IMR-90 (cell line): ENCODE results near the gene TXNL4A. TPM values are rescaled to one million over a fixed set of nuclear protein-coding genes. Genes with fewer than 3 reads are reported as not detected.

ENCODE experiments used
- ATAC-seq: fragments of 200-7000 bp; cut with Tn5 transposase; 2 replicates; pipeline ENCODE4 v1.9.1; 2020; ENCODE audit warnings: low read depth, mild to moderate bottlenecking, moderate library complexity
- BruUV-seq: library from RNA; stranded (reverse); fragments of 400-500 nt; replicated peaks from 2 replicates; lab custom pipeline; 2021; lab: Mats Ljungman, UMichigan
- CTCF ChIA-PET: fragments of 300-600 bp; formaldehyde crosslinking; extraction: SDS; loops from one replicate; lab custom pipeline; 2021; ENCODE audit warnings: antibody characterized with exemption; lab: Yijun Ruan, JAX
- POLR2A ChIA-PET: fragments of 300-600 bp; sonication (Branson Sonifier 250); formaldehyde crosslinking; loops from one replicate; lab custom pipeline; 2022; ENCODE audit warnings: antibody characterized with exemption; ENCODE audit not compliant: unreplicated experiment; lab: Charles Lee
- DNase-seq: peaks from one replicate; pipeline ENCODE4 v3.0.0; 2013
- H2AFZ ChIP-seq: replicated peaks from 2 replicates; pipeline ENCODE3; 2013; ENCODE audit warnings: low read length, mild to moderate bottlenecking; ENCODE audit not compliant: poor library complexity
- H2AK5ac ChIP-seq: 2 replicates; pipeline ENCODE4 v1.6.1; 2013; ENCODE audit warnings: low read depth, low read length, inconsistent platforms
- H2AK9ac ChIP-seq: replicated peaks from 2 replicates; pipeline ENCODE3; 2013; ENCODE audit warnings: mild to moderate bottlenecking, low read depth, low read length, moderate library complexity; ENCODE audit not compliant: poor library complexity
- H2BK120ac ChIP-seq: 2 replicates; pipeline ENCODE4 v1.6.1; 2013; ENCODE audit warnings: low read depth, low read length, inconsistent platforms
- H2BK15ac ChIP-seq: 3 replicates; pipeline ENCODE4 v1.6.1; 2013; ENCODE audit warnings: low read depth, low read length, inconsistent platforms
- H2BK20ac ChIP-seq: 2 replicates; pipeline ENCODE4 v1.6.1; 2013; ENCODE audit warnings: low read depth, mild to moderate bottlenecking, inconsistent platforms, low read length, moderate library complexity
- H2BK5ac ChIP-seq: 2 replicates; pipeline ENCODE4 v1.6.1; 2013; ENCODE audit warnings: mild to moderate bottlenecking, low read depth, low read length, inconsistent platforms; ENCODE audit not compliant: poor library complexity, severe bottlenecking
- H3K14ac ChIP-seq: replicated peaks from 2 replicates; pipeline ENCODE4 v1.6.1; 2013; ENCODE audit warnings: low read depth, low read length, inconsistent platforms
- H3K18ac ChIP-seq: 2 replicates; pipeline ENCODE4 v1.6.1; 2013; ENCODE audit warnings: low read depth, low read length, control low read depth
- H3K23ac ChIP-seq: 2 replicates; pipeline ENCODE4 v1.6.1; 2013; ENCODE audit warnings: low read depth, low read length, inconsistent platforms
- H3K27ac ChIP-seq: 2 replicates; pipeline ENCODE4 v1.5.1; 2013; ENCODE audit warnings: mild to moderate bottlenecking, control low read depth, low read length; ENCODE audit not compliant: insufficient read depth
- H3K27me3 ChIP-seq: 2 replicates; pipeline ENCODE4 v1.6.1; 2013; ENCODE audit warnings: low read length; ENCODE audit not compliant: control insufficient read depth, insufficient read depth
- H3K36me3 ChIP-seq: 2 replicates; pipeline ENCODE4 v1.6.1; 2013; ENCODE audit warnings: low read length, mixed read lengths; ENCODE audit not compliant: control insufficient read depth, insufficient read depth
- H3K4ac ChIP-seq: 2 replicates; pipeline ENCODE4 v1.6.1; 2013; ENCODE audit warnings: low read depth, low read length, inconsistent platforms
- H3K4me1 ChIP-seq: 2 replicates; pipeline ENCODE4 v1.6.1; 2013; ENCODE audit warnings: low read length, mixed read lengths; ENCODE audit not compliant: control insufficient read depth, insufficient read depth
- H3K4me2 ChIP-seq: 2 replicates; pipeline ENCODE4 v1.6.1; 2013; ENCODE audit warnings: low read depth, mild to moderate bottlenecking, control low read depth, low read length, moderate library complexity
- H3K4me3 ChIP-seq: 2 replicates; pipeline ENCODE4 v1.5.1; 2013; ENCODE audit warnings: low read depth, mild to moderate bottlenecking, control low read depth, low read length, moderate library complexity; ENCODE audit not compliant: insufficient read depth
- H3K56ac ChIP-seq: 2 replicates; pipeline ENCODE4 v1.6.1; 2013; ENCODE audit warnings: low read length, inconsistent platforms; ENCODE audit not compliant: insufficient read depth; ENCODE audit errors: extremely low read depth
- H3K79me1 ChIP-seq, 2 experiments: 2 replicates each; pipeline ENCODE4 v1.6.1; 2013; ENCODE audit warnings: low read length in 2 of 2, inconsistent platforms in 1 of 2, low read depth in 1 of 2
- H3K9ac ChIP-seq: 2 replicates; pipeline ENCODE4 v1.6.1; 2013; ENCODE audit warnings: low read depth, low read length, control low read depth
- H3K9me1 ChIP-seq: 2 replicates; pipeline ENCODE4 v1.6.1; 2013; ENCODE audit warnings: low read length, inconsistent platforms; ENCODE audit not compliant: insufficient read depth
- H3K9me3 ChIP-seq: 2 replicates; pipeline ENCODE4 v1.6.1; 2013; ENCODE audit warnings: low read length; ENCODE audit not compliant: control insufficient read depth, insufficient read depth
- H4K20me1 ChIP-seq: 2 replicates; pipeline ENCODE4 v1.6.1; 2013; ENCODE audit warnings: low read length, inconsistent platforms; ENCODE audit not compliant: insufficient read depth
- H4K5ac ChIP-seq: 2 replicates; pipeline ENCODE4 v1.6.1; 2013; ENCODE audit warnings: mild to moderate bottlenecking, low read depth, low read length, control low read depth
- H4K8ac ChIP-seq, 2 experiments: 2 replicates each; pipeline ENCODE4 v1.6.1; 2013; ENCODE audit warnings: low read depth in 2 of 2, low read length in 2 of 2, control low read depth in 1 of 2, inconsistent platforms in 1 of 2
- H4K91ac ChIP-seq: 2 replicates; pipeline ENCODE4 v1.6.1; 2013; ENCODE audit warnings: low read depth, low read length, inconsistent platforms; ENCODE audit not compliant: insufficient read depth
- MAZ ChIP-seq: IDR thresholded peaks from 2 replicates; pipeline ENCODE4 v1.6.1; 2012; ENCODE audit warnings: low read depth, mild to moderate bottlenecking, low read length, improper control_type of control experiment, moderate library complexity, borderline replicate concordance
- NFE2L2 ChIP-seq: fragments of 150-350 bp; IDR thresholded peaks from 2 replicates; pipeline ENCODE4 v1.6.1; 2016; ENCODE audit warnings: low read depth, mild to moderate bottlenecking, low read length
- RAD21 ChIP-seq: IDR thresholded peaks from 2 replicates; pipeline ENCODE4 v1.6.1; 2012; ENCODE audit warnings: low read length, improper control_type of control experiment
- WGBS, 2 experiments: methylation state at CpG; one replicate each; pipeline versions ENCODE4 v1.1.5 to v1.1.7; 2013; ENCODE audit warnings: missing lambda C conversion rate in 2 of 2; ENCODE audit not compliant: insufficient read length in 1 of 2; ENCODE audit errors: extremely low coverage in 2 of 2; 5-methylcytosine and 5-hydroxymethylcytosine counted together
- dilution Hi-C: fragments of 300-500 bp; cut with HindIII; formaldehyde crosslinking; loops from one replicate; pipeline ENCODE4 v1.14.3; 2018; ENCODE audit warnings: low sequenced_read_pairs; ENCODE audit not compliant: unreplicated experiment
- in situ Hi-C: fragments of 300-500 bp; cut with MboI; formaldehyde crosslinking; loops from 3 replicates; pipeline ENCODE4 v1.14.3; 2019; ENCODE audit warnings: low sequenced_read_pairs, inconsistent platforms, mixed read lengths
- intact Hi-C: fragments of 100-400 bp; cut with micrococcal nuclease; formaldehyde crosslinking; loops from 2 replicates; pipeline ENCODE4 v1.10.0; 2022
- polyA plus RNA-seq, 3 experiments: library from polyadenylated mRNA; depleted of rRNA; stranded (reverse); fragments of >200 nt; gene quantifications; 2 replicates each; pipeline ENCODE4 v1.2.3, GENCODE V29; 2012; ENCODE audit warnings: low replicate concordance in 1 of 3
- total RNA-seq: library from RNA; depleted of rRNA; stranded (reverse); fragments of >200 nt; gene quantifications from 2 replicates; pipeline ENCODE4 v1.2.3, GENCODE V29; 2012
- TF ChIP-seq, protein P1 (sequence below): conservative IDR thresholded peaks from 2 replicates; pipeline ENCODE4 v1.5.1; 2012; ENCODE audit warnings: mild to moderate bottlenecking, low read depth, low read length, improper control_type of control experiment
- TF ChIP-seq, protein P2 (sequence below): fragments of 150-350 bp; IDR thresholded peaks from 2 replicates; pipeline ENCODE4 v1.6.1; 2016; ENCODE audit warnings: low read depth, mild to moderate bottlenecking, low read length, moderate library complexity, borderline replicate concordance

TXNL4A gene
- total and polyA plus RNA-seq, 2 of the 4 experiments (the other 2 are of a cell fraction), result 38.7 to 103 TPM

DNA sequence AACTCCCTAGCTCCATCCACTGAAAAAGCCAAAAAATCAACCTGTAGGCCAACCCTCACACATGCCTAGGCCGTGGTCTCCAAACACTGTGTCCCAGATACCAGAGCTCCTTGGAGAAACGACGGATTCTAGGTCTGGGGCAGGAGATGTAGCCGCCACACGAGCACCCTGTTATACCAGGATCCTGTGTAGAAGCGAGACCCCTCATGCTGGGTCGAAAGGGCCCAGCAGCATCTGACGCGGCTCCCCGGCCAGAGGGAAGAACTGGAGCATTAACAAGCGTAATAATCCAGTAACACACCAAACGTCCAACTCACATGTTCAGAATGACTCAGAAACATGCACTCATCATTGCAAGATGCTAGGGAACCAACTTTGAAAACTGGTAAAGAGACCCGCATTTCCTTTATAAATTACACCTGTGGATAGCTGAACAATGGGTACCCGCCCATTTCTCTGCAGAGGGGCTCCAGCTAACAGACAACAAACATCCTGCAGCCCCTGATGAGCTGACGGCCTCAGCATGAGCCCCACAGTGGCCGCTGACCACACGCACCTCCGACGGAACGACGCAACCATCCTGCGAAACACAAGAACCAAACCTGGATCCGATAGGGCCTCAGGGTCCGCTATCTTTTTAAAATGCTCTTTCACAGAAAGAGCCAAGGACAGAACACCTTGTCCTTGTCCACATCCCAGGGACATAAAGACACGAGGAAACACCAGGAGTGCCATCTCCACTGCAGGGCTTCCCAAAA lies 51.1 kb downstream of the TXNL4A start:
- Histone ChIP-seq H3K18ac (no peak overlapping the region), H2BK5ac (no peak overlapping the region), H2BK15ac (no peak overlapping the region), H3K14ac (no peak overlapping the region), H2AFZ (no peak overlapping the region), H3K27me3 (no peaks in the 10 kb centered on the region), H2AK9ac (peak overlapping the region; percentile 20), H4K5ac (no peak overlapping the region), H3K9me3 (peaks cover 8% of the 10 kb centered on the region), H3K27ac (no peak overlapping the region), H2AK5ac (no peak overlapping the region), H3K56ac (no peak overlapping the region), H3K9ac (no peak overlapping the region), H2BK20ac (no peak overlapping the region), H3K4ac (no peak overlapping the region), H3K4me1 (no peaks in the 10 kb centered on the region), H3K23ac (no peak overlapping the region), H3K36me3 (peaks cover 54% of the 10 kb centered on the region), H3K4me3 (no peak overlapping the region), H4K8ac (no peak overlapping the region), H3K79me1 (peaks cover 25 to 75% of the 10 kb centered on the region in 2 experiments), H2BK120ac (no peak overlapping the region), H4K91ac (no peak overlapping the region), H3K4me2 (no peak overlapping the region), H4K20me1 (peaks cover 56% of the 10 kb centered on the region), H3K9me1 (peaks cover 8% of the 10 kb centered on the region)
- intact Hi-C loops, result no loop called here
- POLR2A ChIA-PET, result no interaction called here
- WGBS, 2 experiments, result 88% methylated on average over 3 of the region's 25 CpGs; no CpG with 5 or more reads in 1 of the 2 experiments
- TF ChIP-seq RAD21 (no peak), NFE2L2 (no peak), MAZ (no peak)
- TF ChIP-seq, protein P1, sequence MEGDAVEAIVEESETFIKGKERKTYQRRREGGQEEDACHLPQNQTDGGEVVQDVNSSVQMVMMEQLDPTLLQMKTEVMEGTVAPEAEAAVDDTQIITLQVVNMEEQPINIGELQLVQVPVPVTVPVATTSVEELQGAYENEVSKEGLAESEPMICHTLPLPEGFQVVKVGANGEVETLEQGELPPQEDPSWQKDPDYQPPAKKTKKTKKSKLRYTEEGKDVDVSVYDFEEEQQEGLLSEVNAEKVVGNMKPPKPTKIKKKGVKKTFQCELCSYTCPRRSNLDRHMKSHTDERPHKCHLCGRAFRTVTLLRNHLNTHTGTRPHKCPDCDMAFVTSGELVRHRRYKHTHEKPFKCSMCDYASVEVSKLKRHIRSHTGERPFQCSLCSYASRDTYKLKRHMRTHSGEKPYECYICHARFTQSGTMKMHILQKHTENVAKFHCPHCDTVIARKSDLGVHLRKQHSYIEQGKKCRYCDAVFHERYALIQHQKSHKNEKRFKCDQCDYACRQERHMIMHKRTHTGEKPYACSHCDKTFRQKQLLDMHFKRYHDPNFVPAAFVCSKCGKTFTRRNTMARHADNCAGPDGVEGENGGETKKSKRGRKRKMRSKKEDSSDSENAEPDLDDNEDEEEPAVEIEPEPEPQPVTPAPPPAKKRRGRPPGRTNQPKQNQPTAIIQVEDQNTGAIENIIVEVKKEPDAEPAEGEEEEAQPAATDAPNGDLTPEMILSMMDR, result no peak
- TF ChIP-seq, protein P2, sequence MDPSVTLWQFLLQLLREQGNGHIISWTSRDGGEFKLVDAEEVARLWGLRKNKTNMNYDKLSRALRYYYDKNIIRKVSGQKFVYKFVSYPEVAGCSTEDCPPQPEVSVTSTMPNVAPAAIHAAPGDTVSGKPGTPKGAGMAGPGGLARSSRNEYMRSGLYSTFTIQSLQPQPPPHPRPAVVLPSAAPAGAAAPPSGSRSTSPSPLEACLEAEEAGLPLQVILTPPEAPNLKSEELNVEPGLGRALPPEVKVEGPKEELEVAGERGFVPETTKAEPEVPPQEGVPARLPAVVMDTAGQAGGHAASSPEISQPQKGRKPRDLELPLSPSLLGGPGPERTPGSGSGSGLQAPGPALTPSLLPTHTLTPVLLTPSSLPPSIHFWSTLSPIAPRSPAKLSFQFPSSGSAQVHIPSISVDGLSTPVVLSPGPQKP, result no peak
- DNase-seq, result no peak
- BruUV-seq, result no TSS peak
- dilution Hi-C loops, result no loop called here
- no peak for ATAC-seq
- in situ Hi-C loops, result no loop called here
- CTCF ChIA-PET, result no interaction called here
